GM20431 (cell line): ENCODE results near the gene TMPRSS7.
"Not testable (repeated sequence)": the region's sequence is repeated elsewhere in the genome, so short reads cannot be mapped to it uniquely, and the experiment has no call there.

Source experiments
- in situ Hi-C: fragments of 300-500 bp; cut with MseI, MboI; formaldehyde crosslinking; loops from one replicate; pipeline ENCODE4 v1.15.0; 2020; ENCODE audit warnings: low sequenced_read_pairs; ENCODE audit not compliant: unreplicated experiment

The TMPRSS7 gene

GRCh38 chr3:112056451-112056929 is 22.0 kb downstream of the TMPRSS7 start:
- in situ Hi-C loops, result no loop called here

- in situ Hi-C loops, result no loop called here
Measured at GRCh38 chr3:112059497-112059896, 25.0 kb downstream of the TMPRSS7 start.

- in situ Hi-C loops, result no loop called here
Measured at GRCh38 chr3:112061152-112061551, 26.6 kb downstream of the TMPRSS7 start.

- in situ Hi-C loops, result not testable (repeated sequence)
Measured at GRCh38 chr3:112072387-112073060, 38.0 kb downstream of the TMPRSS7 start.

GRCh38 chr3:112074006-112074405 is 39.5 kb downstream of the TMPRSS7 start:
- in situ Hi-C loops, result no loop called here

GRCh38 chr3:112074616-112075497 is 40.3 kb downstream of the TMPRSS7 start:
- in situ Hi-C loops, result no loop called here

GRCh38 chr3:112078125-112079083 is 43.9 kb downstream of the TMPRSS7 start:
- in situ Hi-C loops, result no loop called here

GRCh38 chr3:112083239-112083638 is 48.7 kb downstream of the TMPRSS7 start:
- in situ Hi-C loops, result no loop called here

- in situ Hi-C loops, result no loop called here
Measured at GRCh38 chr3:112084980-112085705, 50.6 kb downstream of the TMPRSS7 start.

- in situ Hi-C loops, result no loop called here
Measured at GRCh38 chr3:112085735-112086075, 51.2 kb downstream of the TMPRSS7 start.

GRCh38 chr3:112086076-112086854 is 51.7 kb downstream of the TMPRSS7 start, which contains the start of gene C3orf52:
Gene C3orf52 (plus strand): TSS chr3:112086389. CDS start chr3:112086408, 19 bp downstream.
- in situ Hi-C loops, result no loop called here

GRCh38 chr3:112086875-112087524 is 52.5 kb downstream of the TMPRSS7 start:
- in situ Hi-C loops, result no loop called here

- in situ Hi-C loops, result no loop called here
Measured at GRCh38 chr3:112087746-112088145, 53.2 kb downstream of the TMPRSS7 start.

GRCh38 chr3:112088944-112089343 is 54.4 kb downstream of the TMPRSS7 start:
- in situ Hi-C loops, result no loop called here

GRCh38 chr3:112089956-112090886 is 55.7 kb downstream of the TMPRSS7 start:
- in situ Hi-C loops, result no loop called here

GRCh38 chr3:112090887-112091586 is 56.5 kb downstream of the TMPRSS7 start:
- in situ Hi-C loops, result no loop called here
